SK-MEL-5 (cell line): ENCODE results near the gene KIF13A. TPM values are rescaled to one million over a fixed set of nuclear protein-coding genes. Genes with fewer than 3 reads are reported as not detected.
A peak's percentile ranks its signal among the peaks of the same experiment; 100 is the strongest.
"Not testable (repeated sequence)": the region's sequence is repeated elsewhere in the genome, so short reads cannot be mapped to it uniquely, and the experiment has no call there.

Source experiments
- DNase-seq: peaks from one replicate; pipeline ENCODE4 v3.0.0-alpha.2; 2016; ENCODE audit warnings: low read depth, low spot score
- in situ Hi-C: cut with HindIII; loops from 2 replicates; pipeline ENCODE4 v1.10.0; 2016; ENCODE audit warnings: low sequenced_read_pairs, high pct_unique_total_duplicates, low pct_unique_long_range_greater_than_20kb
- total RNA-seq: library from RNA; depleted of rRNA; stranded (reverse); fragments of >200 nt; shearing (Covaris generic); gene quantifications from 2 replicates; pipeline ENCODE4 v1.2.3, GENCODE V29; 2014

Gene KIF13A
- total RNA-seq, 1 experiment from 2014 or later: 44.6 TPM

- DNase-seq: no peak
- in situ Hi-C loops: no loop called here
Measured at GRCh38 chr6:17949168-17949567, 38.3 kb downstream of the KIF13A start.

- in situ Hi-C loops: no loop called here
- no peak for DNase-seq
Measured at GRCh38 chr6:17948725-17949124, 38.7 kb downstream of the KIF13A start.

- in situ Hi-C loops: not testable (repeated sequence)
Measured at GRCh38 chr6:17947574-17947973, 39.9 kb downstream of the KIF13A start.

GRCh38 chr6:17945575-17945974 lies 41.9 kb downstream of the KIF13A start:
- in situ Hi-C loops: no loop called here
- no peak for DNase-seq

More at GRCh38 chr6:17947574-17947973, 39.9 kb downstream of the KIF13A start:
- DNase-seq: not testable (repeated sequence)

GRCh38 chr6:17945111-17945510 lies 42.3 kb downstream of the KIF13A start:
- DNase-seq: no peak
- in situ Hi-C loops: no loop called here

GRCh38 chr6:17941318-17941717 lies 46.1 kb downstream of the KIF13A start:
- in situ Hi-C loops: no loop called here
- DNase-seq: no peak

- in situ Hi-C loops: no loop called here
- no peak for DNase-seq
Measured at GRCh38 chr6:17940151-17940792, 47.2 kb downstream of the KIF13A start.

- DNase-seq: no peak
- in situ Hi-C loops: no loop called here
Measured at GRCh38 chr6:17938901-17939300, 48.5 kb downstream of the KIF13A start.

GRCh38 chr6:17935188-17936149 lies 52.0 kb downstream of the KIF13A start:
- DNase-seq: no peak
- in situ Hi-C loops: no loop called here

GRCh38 chr6:17933716-17934115 lies 53.7 kb downstream of the KIF13A start:
- in situ Hi-C loops: no loop called here
- no peak for DNase-seq

GRCh38 chr6:17932330-17932852 lies 55.0 kb downstream of the KIF13A start:
- in situ Hi-C loops: no loop called here
- no peak for DNase-seq

- in situ Hi-C loops: no loop called here
- no peak for DNase-seq
Measured at GRCh38 chr6:17931227-17931626, 56.2 kb downstream of the KIF13A start.

GRCh38 chr6:17930321-17930993 lies 57.0 kb downstream of the KIF13A start:
- in situ Hi-C loops: no loop called here
- DNase-seq: no peak

- DNase-seq: peak; percentile 45
- in situ Hi-C loops: no loop called here
Measured at GRCh38 chr6:17928514-17929430, 58.7 kb downstream of the KIF13A start.

GRCh38 chr6:17927705-17928104 lies 59.7 kb downstream of the KIF13A start:
- in situ Hi-C loops: no loop called here
- DNase-seq: no peak

GRCh38 chr6:17923401-17923863 lies 64.0 kb downstream of the KIF13A start:
- in situ Hi-C loops: no loop called here
- no peak for DNase-seq

GRCh38 chr6:17921454-17921853 lies 66.0 kb downstream of the KIF13A start:
- in situ Hi-C loops: no loop called here
- DNase-seq: no peak
